Measurements from ENCODE around the gene USH1C. TPM values are rescaled to one million over a fixed set of nuclear protein-coding genes. Genes with fewer than 3 reads are reported as not detected.

The USH1C gene
- total RNA-seq, 2 donors from 2014 or later: not detected

DNA sequence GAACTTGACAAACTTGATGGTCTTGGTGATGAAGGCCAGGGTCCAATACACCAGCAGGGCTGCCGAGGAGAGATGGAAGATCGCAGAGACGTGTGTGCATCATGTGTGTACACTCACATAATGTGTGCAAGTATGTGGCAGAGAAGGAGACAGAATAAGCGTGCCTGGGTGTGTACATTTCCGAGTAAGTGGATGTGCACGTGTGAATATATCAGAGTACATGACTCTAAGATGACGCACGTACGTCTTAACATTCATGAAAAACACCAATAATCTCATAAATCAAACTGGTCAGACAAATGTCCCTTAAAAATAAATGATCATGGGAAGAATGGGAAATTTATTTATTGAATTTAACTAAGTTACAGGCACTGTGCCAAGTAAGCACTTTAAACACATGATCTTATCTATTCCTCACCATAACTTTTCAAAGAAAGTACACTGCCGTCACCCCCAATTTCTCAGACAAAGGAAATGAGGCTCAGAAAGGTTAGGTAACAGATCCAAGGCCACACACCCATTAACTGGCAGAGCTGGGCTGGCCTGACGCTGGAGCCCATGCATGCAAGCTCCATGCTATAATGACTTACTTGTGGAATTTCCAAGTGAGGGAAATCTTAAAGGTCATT, 80.6 kb downstream of the USH1C start:
- Histone ChIP-seq H3K27me3 (replicated peaks; ENCODE audit: insufficient read depth) (no peaks in the 10 kb centered on the region), H3K4me3 (no peak overlapping the region), H3K27ac (no peak overlapping the region), H3K9me3 (no peaks in the 10 kb centered on the region), H3K4me1 (replicated peaks) (no peaks in the 10 kb centered on the region), H3K36me3 (no peaks in the 10 kb centered on the region)
- no peak for TF ChIP-seq POLR2A (IDR thresholded peaks at IDR 0.05)
- TF ChIP-seq, protein P1, sequence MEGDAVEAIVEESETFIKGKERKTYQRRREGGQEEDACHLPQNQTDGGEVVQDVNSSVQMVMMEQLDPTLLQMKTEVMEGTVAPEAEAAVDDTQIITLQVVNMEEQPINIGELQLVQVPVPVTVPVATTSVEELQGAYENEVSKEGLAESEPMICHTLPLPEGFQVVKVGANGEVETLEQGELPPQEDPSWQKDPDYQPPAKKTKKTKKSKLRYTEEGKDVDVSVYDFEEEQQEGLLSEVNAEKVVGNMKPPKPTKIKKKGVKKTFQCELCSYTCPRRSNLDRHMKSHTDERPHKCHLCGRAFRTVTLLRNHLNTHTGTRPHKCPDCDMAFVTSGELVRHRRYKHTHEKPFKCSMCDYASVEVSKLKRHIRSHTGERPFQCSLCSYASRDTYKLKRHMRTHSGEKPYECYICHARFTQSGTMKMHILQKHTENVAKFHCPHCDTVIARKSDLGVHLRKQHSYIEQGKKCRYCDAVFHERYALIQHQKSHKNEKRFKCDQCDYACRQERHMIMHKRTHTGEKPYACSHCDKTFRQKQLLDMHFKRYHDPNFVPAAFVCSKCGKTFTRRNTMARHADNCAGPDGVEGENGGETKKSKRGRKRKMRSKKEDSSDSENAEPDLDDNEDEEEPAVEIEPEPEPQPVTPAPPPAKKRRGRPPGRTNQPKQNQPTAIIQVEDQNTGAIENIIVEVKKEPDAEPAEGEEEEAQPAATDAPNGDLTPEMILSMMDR (IDR thresholded peaks at IDR 0.05): no peak
- WGBS: 26% methylated on average over 11 of the region's 11 CpGs
- intact Hi-C loops (cut with DNase I): no loop called here
- DNase-seq (ENCODE audit: low spot score): no peak

DNA sequence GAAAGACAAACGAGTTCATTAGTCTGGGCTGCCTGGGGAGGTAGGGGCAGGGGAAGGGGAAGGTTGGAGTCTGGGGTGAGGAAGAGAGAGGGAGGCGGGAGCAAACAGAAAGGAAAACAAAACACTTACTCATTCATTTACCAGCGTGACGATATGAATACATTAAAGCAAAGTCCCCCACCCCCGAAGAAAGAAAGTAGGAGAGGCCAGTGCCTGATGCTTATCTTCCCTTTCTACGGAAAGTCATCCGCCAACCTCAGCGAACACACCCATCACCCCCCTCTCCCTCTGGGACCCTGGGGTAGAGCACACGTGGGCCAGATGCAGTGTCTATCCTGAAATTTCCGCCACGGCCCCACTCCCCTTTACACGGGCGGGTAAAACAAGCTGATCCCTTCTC, 81.3 kb downstream of the USH1C start:
- Histone ChIP-seq H3K27me3 (replicated peaks; ENCODE audit: insufficient read depth) (no peaks in the 10 kb centered on the region), H3K9me3 (no peaks in the 10 kb centered on the region), H3K36me3 (no peaks in the 10 kb centered on the region), H3K4me3 (no peak overlapping the region), H3K27ac (no peak overlapping the region), H3K4me1 (replicated peaks) (no peaks in the 10 kb centered on the region)
- 43% methylated on average over 13 of the region's 13 CpGs for WGBS
- DNase-seq (ENCODE audit: low spot score): no peak
- TF ChIP-seq POLR2AphosphoS5 (IDR thresholded peaks at IDR 0.05): no peak
- no peak for TF ChIP-seq POLR2A (IDR thresholded peaks at IDR 0.05)
- intact Hi-C loops (cut with DNase I): no loop called here

DNA sequence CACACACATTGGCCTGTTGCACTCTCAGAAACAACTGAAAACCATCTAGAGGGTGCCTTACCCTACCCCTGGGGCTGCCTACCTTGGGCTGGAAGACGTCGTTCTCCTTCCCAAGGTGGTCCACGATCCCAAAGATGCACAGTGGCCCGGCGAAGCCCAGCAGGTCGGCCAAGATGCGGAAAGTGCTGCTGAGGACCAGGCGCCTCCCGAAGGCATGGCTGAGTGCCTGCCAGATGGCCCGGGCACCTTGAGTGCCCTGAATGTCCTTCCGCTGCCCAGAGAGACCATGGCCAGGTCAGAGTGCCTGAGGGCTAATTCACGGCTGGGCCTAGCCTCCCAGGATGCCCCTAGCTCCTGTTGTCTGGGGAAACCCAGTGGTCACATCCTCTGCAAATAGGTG, 83.8 kb downstream of the USH1C start:
- Histone ChIP-seq H3K9me3 (no peaks in the 10 kb centered on the region), H3K27ac (no peak overlapping the region), H3K27me3 (replicated peaks; ENCODE audit: insufficient read depth) (no peaks in the 10 kb centered on the region), H3K36me3 (no peaks in the 10 kb centered on the region), H3K4me3 (no peak overlapping the region), H3K4me1 (replicated peaks) (no peaks in the 10 kb centered on the region)
- intact Hi-C loops (cut with DNase I): no loop called here
- WGBS: 92% methylated on average over 12 of the region's 12 CpGs
- TF ChIP-seq POLR2AphosphoS5 (IDR thresholded peaks at IDR 0.05) (no peak), POLR2A (IDR thresholded peaks at IDR 0.05) (no peak)
- TF ChIP-seq, protein P1 (IDR thresholded peaks at IDR 0.05): no peak
- no peak for DNase-seq (ENCODE audit: low spot score)

DNA sequence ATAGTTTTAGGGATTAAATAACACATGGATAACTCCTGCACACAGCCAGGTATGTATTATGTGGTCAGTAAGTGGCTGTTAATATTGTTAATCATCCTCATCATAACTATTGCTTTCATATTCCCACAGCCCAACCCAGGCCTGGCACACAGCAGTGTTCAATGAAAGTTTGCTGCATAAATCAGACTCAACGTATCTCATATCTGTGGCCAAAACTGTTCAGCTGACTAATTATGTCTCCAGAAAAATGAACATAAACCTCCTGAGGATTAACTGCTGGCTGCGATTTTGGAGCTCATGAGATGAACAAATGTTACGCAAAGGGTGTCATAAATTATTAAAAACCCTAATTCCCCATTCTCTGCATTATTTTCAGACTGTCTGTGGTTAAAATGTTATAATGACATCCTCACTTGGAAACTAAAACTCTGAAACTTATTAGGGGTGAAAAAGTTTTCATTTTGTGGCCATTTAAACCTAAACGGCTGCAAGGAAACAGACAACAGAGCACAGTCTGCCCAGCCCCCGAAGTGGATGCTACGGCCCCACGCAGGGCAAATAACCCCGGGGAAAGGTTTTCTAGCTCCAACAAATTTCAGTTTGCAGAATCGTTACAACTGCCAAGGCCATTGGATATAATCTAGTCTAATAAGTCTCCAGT, 84.8 kb downstream of the USH1C start:
- H3K9me3 ChIP-seq: no peaks in the 10 kb centered on the region
- no peak for DNase-seq (ENCODE audit: low spot score)
- WGBS: 43% methylated on average over 9 of the region's 9 CpGs
- no peaks in the 10 kb centered on the region for H3K27me3 ChIP-seq (replicated peaks; ENCODE audit: insufficient read depth)
- H3K36me3 ChIP-seq: no peaks in the 10 kb centered on the region
- TF ChIP-seq, protein P1 (IDR thresholded peaks at IDR 0.05): no peak
- TF ChIP-seq POLR2A (IDR thresholded peaks at IDR 0.05): no peak
- TF ChIP-seq POLR2AphosphoS5 (IDR thresholded peaks at IDR 0.05): no peak
- H3K4me1 ChIP-seq (replicated peaks): no peaks in the 10 kb centered on the region
- intact Hi-C loops (cut with DNase I): no loop called here
- H3K27ac ChIP-seq: no peak overlapping the region
- H3K4me3 ChIP-seq: no peak overlapping the region

DNA sequence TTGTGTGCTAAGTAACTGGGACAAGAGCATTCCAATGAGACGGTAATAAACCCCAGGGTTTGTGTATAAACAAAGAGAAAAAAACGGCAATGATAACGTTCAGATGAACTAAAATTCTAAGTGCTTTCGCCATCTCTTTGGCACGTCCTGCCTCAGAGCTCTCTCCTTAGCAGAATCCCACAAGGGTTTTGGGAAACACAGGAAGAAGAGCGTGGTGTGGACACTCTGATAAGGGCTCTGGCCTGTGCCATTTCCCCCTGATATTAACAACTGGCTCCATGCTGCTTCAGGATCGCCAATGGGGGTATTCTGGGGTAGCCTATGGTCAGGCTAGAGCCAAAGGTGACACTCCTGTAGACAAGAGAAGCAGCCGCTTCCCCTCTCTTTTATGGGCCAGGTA, 85.9 kb downstream of the USH1C start:
- H3K27me3 ChIP-seq (replicated peaks; ENCODE audit: insufficient read depth): no peaks in the 10 kb centered on the region
- intact Hi-C loops (cut with DNase I): no loop called here
- DNase-seq (ENCODE audit: low spot score): no peak
- no peaks in the 10 kb centered on the region for H3K36me3 ChIP-seq
- H3K4me1 ChIP-seq (replicated peaks): no peaks in the 10 kb centered on the region
- 49% methylated on average over 8 of the region's 8 CpGs for WGBS
- TF ChIP-seq, protein P1 (IDR thresholded peaks at IDR 0.05): no peak
- TF ChIP-seq POLR2AphosphoS5 (IDR thresholded peaks at IDR 0.05) (no peak), POLR2A (IDR thresholded peaks at IDR 0.05) (no peak)
- no peak overlapping the region for H3K4me3 ChIP-seq
- no peaks in the 10 kb centered on the region for H3K9me3 ChIP-seq
- H3K27ac ChIP-seq: no peak overlapping the region

Measured in prostate gland (tissue), 2 donors.